DND-41 (cell line): Measurements from ENCODE around the gene RAD51B.

Experiments used
- CTCF ChIP-seq: IDR thresholded peaks from 2 replicates; pipeline ENCODE4 v1.5.1; 2012; ENCODE audit warnings: borderline replicate concordance, low read length, moderate library complexity, mild to moderate bottlenecking; ENCODE audit not compliant: poor library complexity, severe bottlenecking; ENCODE audit errors: extremely low read depth
- EZH2 ChIP-seq: IDR thresholded peaks from 3 replicates; pipeline ENCODE4 v1.6.1; 2012; ENCODE audit warnings: borderline replicate concordance, low read depth, mild to moderate bottlenecking, moderate library complexity, low read length, inconsistent platforms; ENCODE audit not compliant: severe bottlenecking

- TF ChIP-seq CTCF, result no peak
- no peak for TF ChIP-seq EZH2
Measured at GRCh38 chr14:68164711-68165113, 345.1 kb downstream of the RAD51B start.
